A549 (cell line): ENCODE measurements around the gene LRRC72.

Experiments used
- EP300 ChIP-seq, 2 experiments: fragments of >200 bp; sonication (Bioruptor Twin); formaldehyde crosslinking; IDR thresholded peaks; 2 replicates in 1 of 2; 3 replicates in 1 of 2; pipeline ENCODE4 v1.6.1; 2016 to 2017
- RAD21 ChIP-seq, 2 experiments: fragments of >200 bp in 1 of 2; sonication (Bioruptor Twin) in 1 of 2; formaldehyde crosslinking in 1 of 2; IDR thresholded peaks in 1 of 2; conservative IDR thresholded peaks in 1 of 2; 2 replicates in 1 of 2; 3 replicates in 1 of 2; pipeline ENCODE4 v1.6.1; 2012 to 2018; ENCODE audit warnings: inconsistent platforms in 1 of 2
- RFX5 ChIP-seq: fragments of 450-650 bp; IDR thresholded peaks from 2 replicates; pipeline ENCODE4 v1.7.1; 2014; ENCODE audit warnings: antibody characterized with exemption, mild to moderate bottlenecking, moderate library complexity
- ZC3H11A ChIP-seq: fragments of 450-650 bp; IDR thresholded peaks from 2 replicates; pipeline ENCODE4 v1.6.1; 2014; ENCODE audit warnings: antibody characterized with exemption, mild to moderate bottlenecking
- TF ChIP-seq, protein P1 (sequence below): fragments of >200 bp; sonication (Bioruptor Twin); formaldehyde crosslinking; IDR thresholded peaks from 3 replicates; pipeline ENCODE4 v1.5.1; 2016
- TF ChIP-seq, protein P2 (sequence below): fragments of 250-450 bp; sonication (Bioruptor Pico); IDR thresholded peaks from 2 replicates; pipeline ENCODE4 v1.5.0; 2020; ENCODE audit warnings: low read depth, mild to moderate bottlenecking, moderate library complexity

DNA sequence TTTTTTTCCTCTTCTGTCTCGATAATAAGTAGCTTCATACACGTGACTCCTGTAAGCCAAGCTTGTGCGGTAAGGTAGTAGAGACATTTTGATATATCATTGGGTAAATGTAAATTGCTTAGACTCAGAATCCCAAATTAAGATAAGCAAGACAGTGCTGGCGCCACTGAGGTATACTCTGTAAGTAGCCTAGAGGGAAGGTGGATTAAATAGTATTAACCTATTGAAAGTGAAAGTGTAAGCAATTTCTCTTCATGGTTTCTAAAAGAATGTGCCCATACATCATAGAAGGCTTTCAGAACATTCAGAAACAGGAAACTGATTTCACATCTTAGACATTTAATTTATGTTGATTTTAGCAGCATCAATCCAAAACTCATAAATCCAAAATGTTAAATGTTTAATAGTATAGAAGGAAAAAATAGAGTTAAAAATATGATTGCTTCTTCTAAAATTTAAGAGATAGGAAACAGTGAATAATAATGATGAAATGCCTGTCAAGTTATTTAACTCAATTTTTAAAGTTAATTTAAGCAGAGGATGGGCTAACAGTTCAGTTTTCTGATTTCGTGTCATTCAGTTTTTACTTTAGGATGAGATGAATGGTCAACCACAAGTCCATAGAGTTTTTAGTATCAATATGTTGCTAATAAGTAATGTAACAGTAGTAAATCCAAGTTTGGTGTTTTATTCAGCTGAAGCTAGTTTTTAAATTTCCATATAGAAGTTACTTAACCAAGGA, 36.8 kb downstream of the LRRC72 start:
- TF ChIP-seq, protein P1, sequence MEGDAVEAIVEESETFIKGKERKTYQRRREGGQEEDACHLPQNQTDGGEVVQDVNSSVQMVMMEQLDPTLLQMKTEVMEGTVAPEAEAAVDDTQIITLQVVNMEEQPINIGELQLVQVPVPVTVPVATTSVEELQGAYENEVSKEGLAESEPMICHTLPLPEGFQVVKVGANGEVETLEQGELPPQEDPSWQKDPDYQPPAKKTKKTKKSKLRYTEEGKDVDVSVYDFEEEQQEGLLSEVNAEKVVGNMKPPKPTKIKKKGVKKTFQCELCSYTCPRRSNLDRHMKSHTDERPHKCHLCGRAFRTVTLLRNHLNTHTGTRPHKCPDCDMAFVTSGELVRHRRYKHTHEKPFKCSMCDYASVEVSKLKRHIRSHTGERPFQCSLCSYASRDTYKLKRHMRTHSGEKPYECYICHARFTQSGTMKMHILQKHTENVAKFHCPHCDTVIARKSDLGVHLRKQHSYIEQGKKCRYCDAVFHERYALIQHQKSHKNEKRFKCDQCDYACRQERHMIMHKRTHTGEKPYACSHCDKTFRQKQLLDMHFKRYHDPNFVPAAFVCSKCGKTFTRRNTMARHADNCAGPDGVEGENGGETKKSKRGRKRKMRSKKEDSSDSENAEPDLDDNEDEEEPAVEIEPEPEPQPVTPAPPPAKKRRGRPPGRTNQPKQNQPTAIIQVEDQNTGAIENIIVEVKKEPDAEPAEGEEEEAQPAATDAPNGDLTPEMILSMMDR = no peak
- TF ChIP-seq RAD21 (conservative IDR thresholded peaks at IDR 0.05 in 1 of 2, IDR thresholded peaks at IDR 0.05 in 1 of 2) (no peak), EP300 (IDR thresholded peaks at IDR 0.05) (no peak), ZC3H11A (no peak), RFX5 (no peak)
- TF ChIP-seq, protein P2, sequence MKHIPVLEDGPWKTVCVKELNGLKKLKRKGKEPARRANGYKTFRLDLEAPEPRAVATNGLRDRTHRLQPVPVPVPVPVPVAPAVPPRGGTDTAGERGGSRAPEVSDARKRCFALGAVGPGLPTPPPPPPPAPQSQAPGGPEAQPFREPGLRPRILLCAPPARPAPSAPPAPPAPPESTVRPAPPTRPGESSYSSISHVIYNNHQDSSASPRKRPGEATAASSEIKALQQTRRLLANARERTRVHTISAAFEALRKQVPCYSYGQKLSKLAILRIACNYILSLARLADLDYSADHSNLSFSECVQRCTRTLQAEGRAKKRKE (CRISPR knock-in tag) = no peak
